HG03442 (cell line): ENCODE measurements around the gene GRPEL1.

Source experiments
- ATAC-seq: cut with Tn5 transposase; IDR thresholded peaks from one replicate; pipeline ENCODE4 v1.9.1; 2021; ENCODE audit warnings: mild to moderate bottlenecking, moderate library complexity; ENCODE audit not compliant: unreplicated experiment

The GRPEL1 gene

GRCh38 chr4:7045961-7046921 is 21.6 kb downstream of the GRPEL1 start:
- peak; percentile 34 for ATAC-seq

GRCh38 chr4:7045553-7045952 is 22.3 kb downstream of the GRPEL1 start:
- no peak for ATAC-seq

GRCh38 chr4:7044137-7044930 is 23.5 kb downstream of the GRPEL1 start:
- ATAC-seq = no peak

- ATAC-seq = peak; percentile 11
These were observed 24.4 kb downstream of the GRPEL1 start, which contains the start of gene TADA2B for GRCh38 chr4:7043284-7044136. TSS of gene TADA2B (plus strand) at chr4:7043372. CDS start at chr4:7043580, 208 bp downstream.

- ATAC-seq = peak; percentile 71
These were observed 25.2 kb downstream of the GRPEL1 start for GRCh38 chr4:7042503-7043283.

- ATAC-seq = no peak
These were observed 25.9 kb downstream of the GRPEL1 start for GRCh38 chr4:7041801-7042502.

GRCh38 chr4:7041246-7041645 is 26.6 kb downstream of the GRPEL1 start:
- no peak for ATAC-seq

GRCh38 chr4:7040765-7041164 is 27.1 kb downstream of the GRPEL1 start:
- no peak for ATAC-seq

GRCh38 chr4:7037425-7037824 is 30.4 kb downstream of the GRPEL1 start:
- no peak for ATAC-seq

- ATAC-seq = no peak
These were observed 33.4 kb downstream of the GRPEL1 start for GRCh38 chr4:7034262-7035081.

GRCh38 chr4:7032596-7032995 is 35.3 kb downstream of the GRPEL1 start:
- no peak for ATAC-seq

GRCh38 chr4:7031558-7032449 is 36.1 kb downstream of the GRPEL1 start:
- no peak for ATAC-seq

- ATAC-seq = no peak
These were observed 37.0 kb downstream of the GRPEL1 start for GRCh38 chr4:7030856-7031255.

- no peak for ATAC-seq
These were observed 37.9 kb downstream of the GRPEL1 start for GRCh38 chr4:7029921-7030320.

GRCh38 chr4:7029212-7029611 is 38.7 kb downstream of the GRPEL1 start:
- ATAC-seq = no peak

- no peak for ATAC-seq
These were observed 40.0 kb downstream of the GRPEL1 start for GRCh38 chr4:7027913-7028312.

GRCh38 chr4:7027284-7027683 is 40.6 kb downstream of the GRPEL1 start:
- no peak for ATAC-seq

- ATAC-seq = no peak
These were observed 41.8 kb downstream of the GRPEL1 start for GRCh38 chr4:7026107-7026506.
